HepG2 (cell line): ENCODE data around the gene DRG1. TPM values are rescaled to one million over a fixed set of nuclear protein-coding genes. Genes with fewer than 3 reads are reported as not detected.
A peak's percentile ranks its signal among the peaks of the same experiment; 100 is the strongest.

Experiments used
- ATF7 ChIP-seq, 2 experiments: fragments of 450-650 bp in 1 of 2; sonication (generic) in 1 of 2; formaldehyde crosslinking in 1 of 2; IDR thresholded peaks; 2 replicates each; pipeline versions ENCODE4 v1.4.0 to v1.6.1; 2016 to 2020; ENCODE audit warnings: antibody characterized with exemption in 1 of 2, mild to moderate bottlenecking in 1 of 2, missing genetic modification reagents in 1 of 2
- GTF3A ChIP-seq: sonication (generic); formaldehyde crosslinking; conservative IDR thresholded peaks from 2 replicates; pipeline ENCODE4 v1.4.0; 2020; ENCODE audit warnings: mild to moderate bottlenecking, missing genetic modification reagents
- JARID2 ChIP-seq: sonication (generic); formaldehyde crosslinking; IDR thresholded peaks from 2 replicates; pipeline ENCODE4 v1.8.1; 2023; ENCODE audit warnings: missing genetic modification reagents, inconsistent platforms; ENCODE audit not compliant: insufficient replicate concordance
- KAT2B ChIP-seq: fragments of 150-350 bp; IDR thresholded peaks from 2 replicates; pipeline ENCODE4 v1.6.1; 2014; ENCODE audit warnings: low read depth, low read length, borderline replicate concordance
- MED8 ChIP-seq: sonication (generic); formaldehyde crosslinking; IDR thresholded peaks from 2 replicates; pipeline ENCODE4 v1.8.1; 2023; ENCODE audit warnings: mild to moderate bottlenecking, missing genetic modification reagents; ENCODE audit not compliant: insufficient replicate concordance
- NFYB ChIP-seq: sonication (generic); formaldehyde crosslinking; IDR thresholded peaks from 2 replicates; pipeline ENCODE4 v1.4.0; 2020; ENCODE audit warnings: missing genetic modification reagents
- SMARCE1 ChIP-seq: fragments of 450-650 bp; IDR thresholded peaks from 2 replicates; pipeline ENCODE4 v1.6.1; 2017; ENCODE audit warnings: borderline replicate concordance
- SNAPC2 ChIP-seq: sonication (generic); formaldehyde crosslinking; IDR thresholded peaks from 2 replicates; pipeline ENCODE4 v1.8.1; 2022; ENCODE audit warnings: mild to moderate bottlenecking, missing genetic modification reagents
- SRSF9 ChIP-seq: fragments of 200-400 bp; formaldehyde crosslinking; IDR thresholded peaks from 2 replicates; pipeline ENCODE4 v1.6.1; 2018; ENCODE audit warnings: borderline replicate concordance, mild to moderate bottlenecking, low read depth, low read length; ENCODE audit not compliant: insufficient read depth, poor library complexity, severe bottlenecking
- ZNF264 ChIP-seq: sonication (generic); formaldehyde crosslinking; IDR thresholded peaks from 2 replicates; pipeline ENCODE4 v1.4.0; 2020; ENCODE audit warnings: missing genetic modification reagents
- ZNF335 ChIP-seq: sonication (generic); formaldehyde crosslinking; IDR thresholded peaks from 2 replicates; pipeline ENCODE4 v1.4.0; 2020; ENCODE audit warnings: missing genetic modification reagents
- ZNF577 ChIP-seq: sonication (generic); formaldehyde crosslinking; IDR thresholded peaks from 2 replicates; pipeline ENCODE4 v1.4.0; 2020; ENCODE audit warnings: mild to moderate bottlenecking, low read depth, missing genetic modification reagents, borderline replicate concordance
- polyA plus RNA-seq, 8 experiments: library from polyadenylated mRNA; depleted of rRNA in 3 of 8; stranded (reverse) in 7 of 8; unstranded in 1 of 8; fragments of >200 nt; fragmentation: Illumina TruSeq in 4 of 8; extraction: Trizol in 4 of 8; gene quantifications; 2 replicates each; pipeline versions ENCODE4 v1.2.1 to v1.2.3, GENCODE V29; 2011 to 2016; ENCODE audit warnings: low read depth in 4 of 8, missing spikeins in 1 of 8, mixed read lengths in 1 of 8; ENCODE audit not compliant: insufficient read depth in 1 of 8
- total RNA-seq, 5 experiments: library from RNA; depleted of rRNA; stranded (reverse); fragments of >200 nt; fragmentation: Illumina TruSeq; extraction: Trizol; gene quantifications; 2 replicates each; pipeline ENCODE4 v1.2.3, GENCODE V29; 2016; ENCODE audit warnings: low read depth in 1 of 5
- TF ChIP-seq, protein P1 (sequence below): sonication (generic); formaldehyde crosslinking; IDR thresholded peaks from 2 replicates; pipeline ENCODE4 v1.8.1; 2023; ENCODE audit warnings: missing genetic modification reagents, mild to moderate bottlenecking, borderline replicate concordance
- TF ChIP-seq, protein P2 (sequence below): IDR thresholded peaks from 2 replicates; pipeline ENCODE4 v1.6.1; 2016; ENCODE audit warnings: missing genetic modification reagents, missing compliant biosample characterization
- TF ChIP-seq, protein P3 (sequence below): sonication (generic); formaldehyde crosslinking; IDR thresholded peaks from 2 replicates; pipeline ENCODE4 v1.4.0; 2020; ENCODE audit warnings: mild to moderate bottlenecking, low read depth, missing genetic modification reagents
- TF ChIP-seq, protein P4 (sequence below): sonication (generic); formaldehyde crosslinking; IDR thresholded peaks from 2 replicates; pipeline ENCODE4 v1.4.0; 2020; ENCODE audit warnings: missing genetic modification reagents, mild to moderate bottlenecking, borderline replicate concordance
- TF ChIP-seq, protein P5 (sequence below): sonication (generic); formaldehyde crosslinking; IDR thresholded peaks from 2 replicates; pipeline ENCODE4 v1.4.0; 2020; ENCODE audit warnings: mild to moderate bottlenecking, missing genetic modification reagents
- TF ChIP-seq, protein P6 (sequence below): IDR thresholded peaks from 2 replicates; pipeline ENCODE4 v1.6.1; 2016; ENCODE audit warnings: low read depth, missing genetic modification reagents, missing compliant biosample characterization

DRG1 gene
- total and polyA plus RNA-seq, 2 of the 13 experiments (the other 11 are each of a cell fraction or from before 2014, with no cell fraction given), result 59.0 to 94.8 TPM

DNA sequence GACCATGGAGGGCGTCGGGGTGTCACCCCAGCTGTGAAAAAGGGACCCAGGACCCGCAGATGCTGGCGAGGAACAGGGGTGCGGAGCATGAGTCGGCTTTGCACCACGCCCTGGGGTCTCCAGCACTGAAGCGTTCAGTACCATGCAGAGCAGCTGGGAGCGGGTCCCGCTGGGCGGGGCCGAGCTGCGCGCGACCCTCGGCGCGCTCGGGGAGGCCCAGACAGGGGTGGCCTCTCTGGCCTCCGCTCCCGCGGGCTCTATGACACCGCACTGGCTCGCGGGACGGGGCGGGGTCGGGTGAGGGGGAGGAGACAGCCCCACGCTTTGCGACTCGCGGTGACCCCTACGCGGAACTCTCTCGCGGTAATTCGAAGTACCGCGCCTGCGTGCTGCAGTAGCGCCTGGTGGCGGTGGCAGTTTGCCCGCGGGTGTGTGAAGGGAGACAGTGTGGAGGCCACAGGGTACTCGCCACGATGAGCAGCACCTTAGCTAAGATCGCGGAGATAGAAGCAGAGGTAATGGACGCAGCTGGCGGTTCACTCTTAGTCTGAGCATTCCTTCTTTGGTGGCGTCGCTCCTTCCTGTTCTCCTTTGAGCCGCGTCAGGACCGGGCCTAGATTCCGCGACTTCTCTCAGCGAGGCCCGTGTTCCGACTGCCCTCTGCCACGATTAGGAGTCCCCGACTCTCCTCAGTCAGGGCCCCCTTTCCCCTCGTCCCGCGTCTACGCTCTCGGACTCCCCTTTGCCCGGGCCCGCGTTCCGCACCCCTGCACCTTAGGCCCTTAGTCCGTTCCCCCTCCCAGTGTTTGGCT lies at the start of gene DRG1 (continued):
- TF ChIP-seq, protein P1, sequence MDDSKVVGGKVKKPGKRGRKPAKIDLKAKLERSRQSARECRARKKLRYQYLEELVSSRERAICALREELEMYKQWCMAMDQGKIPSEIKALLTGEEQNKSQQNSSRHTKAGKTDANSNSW (CRISPR knock-in tag), result peak; percentile 86; the same call in 1 of the 2 replicates
- TF ChIP-seq ZNF264 (CRISPR knock-in tag), result peak; percentile 85; the same call in 1 of the 2 replicates
- TF ChIP-seq, protein P2, sequence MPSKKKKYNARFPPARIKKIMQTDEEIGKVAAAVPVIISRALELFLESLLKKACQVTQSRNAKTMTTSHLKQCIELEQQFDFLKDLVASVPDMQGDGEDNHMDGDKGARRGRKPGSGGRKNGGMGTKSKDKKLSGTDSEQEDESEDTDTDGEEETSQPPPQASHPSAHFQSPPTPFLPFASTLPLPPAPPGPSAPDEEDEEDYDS, result peak; percentile 76
- peak; percentile 67 for TF ChIP-seq MED8 (CRISPR knock-in tag)
- TF ChIP-seq JARID2 (CRISPR knock-in tag), result no peak
- TF ChIP-seq, protein P3, sequence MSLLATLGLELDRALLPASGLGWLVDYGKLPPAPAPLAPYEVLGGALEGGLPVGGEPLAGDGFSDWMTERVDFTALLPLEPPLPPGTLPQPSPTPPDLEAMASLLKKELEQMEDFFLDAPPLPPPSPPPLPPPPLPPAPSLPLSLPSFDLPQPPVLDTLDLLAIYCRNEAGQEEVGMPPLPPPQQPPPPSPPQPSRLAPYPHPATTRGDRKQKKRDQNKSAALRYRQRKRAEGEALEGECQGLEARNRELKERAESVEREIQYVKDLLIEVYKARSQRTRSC (CRISPR knock-in tag), result no peak
- TF ChIP-seq ZNF335, result no peak
- TF ChIP-seq SNAPC2, result peak; percentile 45
- TF ChIP-seq, protein P4, sequence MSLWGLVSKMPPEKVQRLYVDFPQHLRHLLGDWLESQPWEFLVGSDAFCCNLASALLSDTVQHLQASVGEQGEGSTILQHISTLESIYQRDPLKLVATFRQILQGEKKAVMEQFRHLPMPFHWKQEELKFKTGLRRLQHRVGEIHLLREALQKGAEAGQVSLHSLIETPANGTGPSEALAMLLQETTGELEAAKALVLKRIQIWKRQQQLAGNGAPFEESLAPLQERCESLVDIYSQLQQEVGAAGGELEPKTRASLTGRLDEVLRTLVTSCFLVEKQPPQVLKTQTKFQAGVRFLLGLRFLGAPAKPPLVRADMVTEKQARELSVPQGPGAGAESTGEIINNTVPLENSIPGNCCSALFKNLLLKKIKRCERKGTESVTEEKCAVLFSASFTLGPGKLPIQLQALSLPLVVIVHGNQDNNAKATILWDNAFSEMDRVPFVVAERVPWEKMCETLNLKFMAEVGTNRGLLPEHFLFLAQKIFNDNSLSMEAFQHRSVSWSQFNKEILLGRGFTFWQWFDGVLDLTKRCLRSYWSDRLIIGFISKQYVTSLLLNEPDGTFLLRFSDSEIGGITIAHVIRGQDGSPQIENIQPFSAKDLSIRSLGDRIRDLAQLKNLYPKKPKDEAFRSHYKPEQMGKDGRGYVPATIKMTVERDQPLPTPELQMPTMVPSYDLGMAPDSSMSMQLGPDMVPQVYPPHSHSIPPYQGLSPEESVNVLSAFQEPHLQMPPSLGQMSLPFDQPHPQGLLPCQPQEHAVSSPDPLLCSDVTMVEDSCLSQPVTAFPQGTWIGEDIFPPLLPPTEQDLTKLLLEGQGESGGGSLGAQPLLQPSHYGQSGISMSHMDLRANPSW (CRISPR knock-in tag), result peak; percentile 66; the same call in 1 of the 2 replicates
- TF ChIP-seq GTF3A (CRISPR knock-in tag), result no peak
- TF ChIP-seq, protein P5, sequence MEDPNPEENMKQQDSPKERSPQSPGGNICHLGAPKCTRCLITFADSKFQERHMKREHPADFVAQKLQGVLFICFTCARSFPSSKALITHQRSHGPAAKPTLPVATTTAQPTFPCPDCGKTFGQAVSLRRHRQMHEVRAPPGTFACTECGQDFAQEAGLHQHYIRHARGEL (CRISPR knock-in tag), result no peak
- TF ChIP-seq NFYB, result no peak
- TF ChIP-seq KAT2B, result no peak
- no peak for TF ChIP-seq ZNF577 (CRISPR knock-in tag)
- TF ChIP-seq, protein P6, sequence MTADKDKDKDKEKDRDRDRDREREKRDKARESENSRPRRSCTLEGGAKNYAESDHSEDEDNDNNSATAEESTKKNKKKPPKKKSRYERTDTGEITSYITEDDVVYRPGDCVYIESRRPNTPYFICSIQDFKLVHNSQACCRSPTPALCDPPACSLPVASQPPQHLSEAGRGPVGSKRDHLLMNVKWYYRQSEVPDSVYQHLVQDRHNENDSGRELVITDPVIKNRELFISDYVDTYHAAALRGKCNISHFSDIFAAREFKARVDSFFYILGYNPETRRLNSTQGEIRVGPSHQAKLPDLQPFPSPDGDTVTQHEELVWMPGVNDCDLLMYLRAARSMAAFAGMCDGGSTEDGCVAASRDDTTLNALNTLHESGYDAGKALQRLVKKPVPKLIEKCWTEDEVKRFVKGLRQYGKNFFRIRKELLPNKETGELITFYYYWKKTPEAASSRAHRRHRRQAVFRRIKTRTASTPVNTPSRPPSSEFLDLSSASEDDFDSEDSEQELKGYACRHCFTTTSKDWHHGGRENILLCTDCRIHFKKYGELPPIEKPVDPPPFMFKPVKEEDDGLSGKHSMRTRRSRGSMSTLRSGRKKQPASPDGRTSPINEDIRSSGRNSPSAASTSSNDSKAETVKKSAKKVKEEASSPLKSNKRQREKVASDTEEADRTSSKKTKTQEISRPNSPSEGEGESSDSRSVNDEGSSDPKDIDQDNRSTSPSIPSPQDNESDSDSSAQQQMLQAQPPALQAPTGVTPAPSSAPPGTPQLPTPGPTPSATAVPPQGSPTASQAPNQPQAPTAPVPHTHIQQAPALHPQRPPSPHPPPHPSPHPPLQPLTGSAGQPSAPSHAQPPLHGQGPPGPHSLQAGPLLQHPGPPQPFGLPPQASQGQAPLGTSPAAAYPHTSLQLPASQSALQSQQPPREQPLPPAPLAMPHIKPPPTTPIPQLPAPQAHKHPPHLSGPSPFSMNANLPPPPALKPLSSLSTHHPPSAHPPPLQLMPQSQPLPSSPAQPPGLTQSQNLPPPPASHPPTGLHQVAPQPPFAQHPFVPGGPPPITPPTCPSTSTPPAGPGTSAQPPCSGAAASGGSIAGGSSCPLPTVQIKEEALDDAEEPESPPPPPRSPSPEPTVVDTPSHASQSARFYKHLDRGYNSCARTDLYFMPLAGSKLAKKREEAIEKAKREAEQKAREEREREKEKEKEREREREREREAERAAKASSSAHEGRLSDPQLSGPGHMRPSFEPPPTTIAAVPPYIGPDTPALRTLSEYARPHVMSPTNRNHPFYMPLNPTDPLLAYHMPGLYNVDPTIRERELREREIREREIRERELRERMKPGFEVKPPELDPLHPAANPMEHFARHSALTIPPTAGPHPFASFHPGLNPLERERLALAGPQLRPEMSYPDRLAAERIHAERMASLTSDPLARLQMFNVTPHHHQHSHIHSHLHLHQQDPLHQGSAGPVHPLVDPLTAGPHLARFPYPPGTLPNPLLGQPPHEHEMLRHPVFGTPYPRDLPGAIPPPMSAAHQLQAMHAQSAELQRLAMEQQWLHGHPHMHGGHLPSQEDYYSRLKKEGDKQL (CRISPR knock-in tag), result peak; percentile 43; the same call in 1 of the 2 replicates
- no peak for TF ChIP-seq SMARCE1
- no peak for TF ChIP-seq ATF7 (IDR thresholded peaks at IDR 0.05)
- no peak for TF ChIP-seq ATF7 (CRISPR knock-in tag; IDR thresholded peaks at IDR 0.05)
- no peak for TF ChIP-seq SRSF9
